Hepatocyte (in vitro differentiated cells): ENCODE measurements around the gene TPPP.

Experiments used
- CTCF ChIP-seq: fragments of 200-600 bp; sonication (generic); IDR thresholded peaks from 2 replicates; pipeline ENCODE4 v1.5.1; 2016; ENCODE audit warnings: antibody characterized with exemption, mild to moderate bottlenecking; ENCODE audit not compliant: poor library complexity
- EZH2 ChIP-seq: fragments of 200-600 bp; sonication (generic); IDR thresholded peaks from 2 replicates; pipeline ENCODE4 v1.6.1; 2016; ENCODE audit warnings: antibody characterized with exemption, mild to moderate bottlenecking, borderline replicate concordance
- EZH2phosphoT487 ChIP-seq: fragments of 200-600 bp; sonication (generic); IDR thresholded peaks from one replicate; pipeline ENCODE4 v1.6.1; 2018; ENCODE audit warnings: antibody characterized with exemption, mild to moderate bottlenecking, low read depth, moderate library complexity; ENCODE audit not compliant: unreplicated experiment, severe bottlenecking

DNA sequence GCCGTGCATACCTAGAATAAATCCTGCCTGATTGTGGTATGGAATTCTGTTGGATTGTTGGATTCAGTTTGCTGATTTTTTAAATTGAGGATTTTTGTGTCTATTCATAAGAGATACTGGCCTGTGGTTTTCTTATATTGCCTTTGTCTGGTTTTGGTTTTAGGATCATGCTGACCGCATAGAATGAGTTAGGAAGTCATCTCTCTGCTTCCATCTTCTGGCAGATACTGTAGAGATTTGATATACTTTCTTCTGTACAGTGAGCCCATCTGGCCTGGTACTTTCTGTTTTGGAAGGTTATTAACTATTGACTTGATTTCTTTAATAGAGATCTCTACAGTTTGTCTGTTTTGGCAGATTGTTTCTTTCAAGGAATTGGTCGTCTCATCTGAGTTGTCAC is 66.3 kb downstream of the TPPP start:
- TF ChIP-seq CTCF (no peak), EZH2 (no peak), EZH2phosphoT487 (no peak)
